Measurements from ENCODE around the gene PRKG1.

PRKG1 gene

DNA sequence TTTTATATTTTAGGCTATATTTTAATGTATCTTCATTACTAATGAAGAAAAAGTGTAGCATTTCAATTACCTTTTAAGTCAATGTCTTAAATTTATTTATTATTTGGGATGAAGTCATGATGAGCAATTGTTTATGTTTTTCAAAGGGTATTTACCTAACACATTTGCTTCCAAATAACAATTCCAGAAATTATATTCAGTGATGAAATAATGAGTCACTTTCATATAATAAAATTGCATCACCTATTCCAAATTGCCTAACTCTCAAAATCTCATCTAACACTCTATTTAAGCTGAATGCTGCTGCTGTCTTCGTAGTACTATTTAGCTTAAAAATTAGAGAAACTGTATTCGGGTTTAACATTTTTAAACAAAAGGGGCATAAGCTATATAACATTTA lies 97.7 kb downstream of the PRKG1 start:
- Histone ChIP-seq H3K36me3 (ENCODE audit: insufficient read depth, low read length) (no peaks in the 10 kb centered on the region), H3K9me3 (ENCODE audit: insufficient read depth, low read depth, low read length) (no peaks in the 10 kb centered on the region), H3K9ac (ENCODE audit: low read depth, low read length) (no peak overlapping the region), H3K4me1 (ENCODE audit: insufficient read depth, low read length) (peaks cover 15% of the 10 kb centered on the region), H3K4me3 (ENCODE audit: low read length) (no peak overlapping the region), H3K27ac (ENCODE audit: low read depth, low read length) (no peak overlapping the region), H3K27me3 (ENCODE audit: insufficient read depth, low read length) (no peaks in the 10 kb centered on the region)
- WGBS = 100% methylated on average over 1 of the region's 2 CpGs

- Histone ChIP-seq H3K36me3 (ENCODE audit: insufficient read depth, low read length) (no peaks in the 10 kb centered on the region), H3K27me3 (ENCODE audit: insufficient read depth, low read length) (no peaks in the 10 kb centered on the region), H3K27ac (ENCODE audit: low read depth, low read length) (no peak overlapping the region), H3K9ac (ENCODE audit: low read depth, low read length) (no peak overlapping the region), H3K4me1 (ENCODE audit: insufficient read depth, low read length) (no peaks in the 10 kb centered on the region), H3K9me3 (ENCODE audit: insufficient read depth, low read depth, low read length) (no peaks in the 10 kb centered on the region), H3K4me3 (ENCODE audit: low read length) (no peak overlapping the region)
These were observed 102.8 kb downstream of the PRKG1 start for GRCh38 chr10:51176976-51177695.

DNA sequence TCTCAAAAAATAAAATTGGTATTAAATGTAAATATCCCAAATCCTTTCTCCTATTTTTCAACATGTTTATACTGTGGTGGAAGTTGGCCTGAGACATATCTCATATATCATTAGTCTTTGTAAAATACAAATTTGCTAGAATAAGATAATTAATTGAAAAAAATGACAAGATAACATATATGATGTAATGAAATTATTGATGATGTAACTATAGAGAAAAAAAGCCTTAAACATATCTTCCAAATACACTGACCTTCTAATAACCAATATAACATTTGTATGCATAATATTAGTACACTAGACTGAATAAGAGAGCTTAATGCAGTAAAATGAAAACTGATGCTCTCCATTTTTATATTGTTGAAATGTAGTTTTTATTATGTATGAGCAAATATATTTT lies 104.3 kb downstream of the PRKG1 start:
- Histone ChIP-seq H3K36me3 (ENCODE audit: insufficient read depth, low read length) (no peaks in the 10 kb centered on the region), H3K9ac (ENCODE audit: low read depth, low read length) (no peak overlapping the region), H3K27ac (ENCODE audit: low read depth, low read length) (no peak overlapping the region), H3K27me3 (ENCODE audit: insufficient read depth, low read length) (no peaks in the 10 kb centered on the region), H3K4me1 (ENCODE audit: insufficient read depth, low read length) (no peaks in the 10 kb centered on the region), H3K9me3 (ENCODE audit: insufficient read depth, low read depth, low read length) (no peaks in the 10 kb centered on the region), H3K4me3 (ENCODE audit: low read length) (no peak overlapping the region)

- no peak overlapping the region for H3K27ac ChIP-seq (ENCODE audit: low read depth, low read length)
- H3K36me3 ChIP-seq (ENCODE audit: insufficient read depth, low read length) = no peaks in the 10 kb centered on the region
- no peak overlapping the region for H3K4me3 ChIP-seq (ENCODE audit: low read length)
- H3K9me3 ChIP-seq (ENCODE audit: insufficient read depth, low read depth, low read length) = no peaks in the 10 kb centered on the region
- H3K27me3 ChIP-seq (ENCODE audit: insufficient read depth, low read length) = no peaks in the 10 kb centered on the region
- WGBS = 96% methylated on average over 4 of the region's 4 CpGs
- H3K9ac ChIP-seq (ENCODE audit: low read depth, low read length) = no peak overlapping the region
- no peaks in the 10 kb centered on the region for H3K4me1 ChIP-seq (ENCODE audit: insufficient read depth, low read length)
These were observed 105.9 kb downstream of the PRKG1 start for GRCh38 chr10:51180141-51180540.

DNA sequence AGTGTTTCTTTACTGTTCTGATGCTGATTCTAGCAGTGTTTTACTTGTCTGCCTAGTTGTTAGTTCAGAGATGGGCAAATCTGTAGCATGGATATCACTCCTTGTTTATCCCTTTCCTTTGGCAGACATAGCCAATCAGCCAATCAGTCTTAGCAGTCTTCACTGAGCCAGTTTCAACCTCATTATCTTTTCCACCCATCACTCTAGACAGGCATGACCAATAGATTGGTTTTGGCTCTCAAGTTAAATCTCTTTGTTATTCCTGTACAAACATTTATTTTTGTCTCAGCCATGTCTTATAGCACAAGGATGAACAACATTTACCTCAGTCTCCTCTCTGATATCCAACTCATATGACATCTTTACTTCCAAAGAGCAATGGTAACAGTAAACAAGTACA lies 109.5 kb downstream of the PRKG1 start:
- no peak overlapping the region for H3K4me3 ChIP-seq (ENCODE audit: low read length)
- H3K27me3 ChIP-seq (ENCODE audit: insufficient read depth, low read length) = no peaks in the 10 kb centered on the region
- no peaks in the 10 kb centered on the region for H3K36me3 ChIP-seq (ENCODE audit: insufficient read depth, low read length)
- H3K9me3 ChIP-seq (ENCODE audit: insufficient read depth, low read depth, low read length) = no peaks in the 10 kb centered on the region
- no peaks in the 10 kb centered on the region for H3K4me1 ChIP-seq (ENCODE audit: insufficient read depth, low read length)
- H3K27ac ChIP-seq (ENCODE audit: low read depth, low read length) = no peak overlapping the region
- H3K9ac ChIP-seq (ENCODE audit: low read depth, low read length) = no peak overlapping the region

DNA sequence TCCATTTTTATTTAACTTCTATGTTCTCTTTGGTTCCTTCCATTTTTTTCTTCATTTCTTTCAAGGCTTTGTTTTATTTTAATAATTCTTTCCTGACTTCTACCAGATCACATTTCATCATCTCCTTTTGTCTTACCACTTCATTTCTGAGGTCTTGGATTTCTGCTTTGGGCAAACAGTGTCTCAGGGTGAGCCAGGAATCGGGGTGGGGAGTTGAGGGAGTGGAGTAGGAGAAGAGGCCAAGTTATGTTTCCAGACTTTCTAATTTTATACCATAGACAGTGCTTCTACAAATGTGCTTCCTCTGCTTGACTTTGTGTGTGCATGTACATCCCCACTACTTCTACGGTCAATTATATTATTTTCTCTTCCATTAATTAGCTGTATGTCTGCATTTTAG lies 112.1 kb downstream of the PRKG1 start:
- no peaks in the 10 kb centered on the region for H3K4me1 ChIP-seq (ENCODE audit: insufficient read depth, low read length)
- no peak overlapping the region for H3K9ac ChIP-seq (ENCODE audit: low read depth, low read length)
- no peaks in the 10 kb centered on the region for H3K9me3 ChIP-seq (ENCODE audit: insufficient read depth, low read depth, low read length)
- no peak overlapping the region for H3K27ac ChIP-seq (ENCODE audit: low read depth, low read length)
- no peak overlapping the region for H3K4me3 ChIP-seq (ENCODE audit: low read length)
- 98% methylated on average over 1 of the region's 2 CpGs for WGBS
- H3K36me3 ChIP-seq (ENCODE audit: insufficient read depth, low read length) = no peaks in the 10 kb centered on the region
- no peaks in the 10 kb centered on the region for H3K27me3 ChIP-seq (ENCODE audit: insufficient read depth, low read length)

- WGBS = 93% methylated on average over 2 of the region's 2 CpGs
- Histone ChIP-seq H3K4me1 (ENCODE audit: insufficient read depth, low read length) (no peaks in the 10 kb centered on the region), H3K36me3 (ENCODE audit: insufficient read depth, low read length) (no peaks in the 10 kb centered on the region), H3K27me3 (ENCODE audit: insufficient read depth, low read length) (no peaks in the 10 kb centered on the region), H3K27ac (ENCODE audit: low read depth, low read length) (no peak overlapping the region), H3K4me3 (ENCODE audit: low read length) (no peak overlapping the region), H3K9me3 (ENCODE audit: insufficient read depth, low read depth, low read length) (no peaks in the 10 kb centered on the region), H3K9ac (ENCODE audit: low read depth, low read length) (no peak overlapping the region)
These were observed 113.7 kb downstream of the PRKG1 start for GRCh38 chr10:51188008-51188407.

DNA sequence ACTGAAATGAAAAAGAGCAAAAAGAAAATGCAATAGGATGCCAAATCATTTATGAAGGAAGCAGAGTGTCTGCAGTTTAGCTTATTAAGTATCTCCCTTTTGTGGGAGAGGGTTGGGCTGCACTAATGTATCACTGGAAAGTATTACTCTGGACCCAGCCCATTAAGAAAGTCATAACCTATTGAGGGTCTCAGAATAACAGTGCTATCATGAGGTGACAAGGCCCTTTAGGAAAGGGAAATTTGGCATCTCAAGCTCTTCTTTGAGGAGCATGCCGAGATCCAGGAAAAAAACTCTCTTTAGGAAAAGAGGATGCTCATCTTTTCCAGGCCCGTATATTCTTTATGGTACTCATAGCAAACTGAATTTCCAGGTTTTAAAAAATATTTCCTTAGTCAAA lies 114.6 kb downstream of the PRKG1 start:
- H3K27me3 ChIP-seq (ENCODE audit: insufficient read depth, low read length) = no peaks in the 10 kb centered on the region

DNA sequence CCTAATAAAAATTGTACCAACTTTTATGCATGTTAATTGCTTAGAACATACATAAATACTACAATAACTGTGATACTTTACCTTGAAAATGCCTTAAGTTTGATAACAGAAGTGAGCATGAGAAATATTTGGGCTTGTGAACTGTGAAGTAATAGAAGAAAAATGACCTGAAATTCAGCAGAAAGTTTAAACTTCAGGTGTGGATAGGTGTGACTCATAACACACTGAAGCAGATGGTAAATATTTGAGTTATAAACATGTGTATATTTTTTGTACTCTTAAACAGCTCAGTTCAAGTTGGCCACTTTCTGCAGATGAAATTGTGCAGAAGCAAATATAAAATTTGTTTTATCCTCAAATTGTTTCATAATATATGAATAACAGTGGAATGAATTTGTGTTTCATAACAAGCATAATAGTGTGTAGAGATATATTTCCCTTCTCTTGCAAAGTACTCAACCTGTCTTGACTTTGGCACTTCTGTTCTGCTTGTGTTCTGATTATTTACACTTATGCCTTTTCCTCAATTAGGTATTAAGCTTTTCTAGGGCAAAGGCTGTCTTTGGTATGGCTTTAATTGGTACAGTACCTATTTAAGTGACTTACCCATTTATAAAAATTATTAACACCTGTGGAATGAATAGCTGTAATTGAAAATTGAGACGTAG lies 122.4 kb downstream of the PRKG1 start:
- 95% methylated on average over 1 of the region's 1 CpG for WGBS

More for the DNA sequence above, 114.6 kb downstream of the PRKG1 start:
- H3K9ac ChIP-seq (ENCODE audit: low read depth, low read length) = no peak overlapping the region
- H3K27ac ChIP-seq (ENCODE audit: low read depth, low read length) = no peak overlapping the region
- WGBS = 93% methylated on average over 2 of the region's 2 CpGs
- H3K36me3 ChIP-seq (ENCODE audit: insufficient read depth, low read length) = no peaks in the 10 kb centered on the region
- no peaks in the 10 kb centered on the region for H3K9me3 ChIP-seq (ENCODE audit: insufficient read depth, low read depth, low read length)
- no peaks in the 10 kb centered on the region for H3K4me1 ChIP-seq (ENCODE audit: insufficient read depth, low read length)
- no peak overlapping the region for H3K4me3 ChIP-seq (ENCODE audit: low read length)

DNA sequence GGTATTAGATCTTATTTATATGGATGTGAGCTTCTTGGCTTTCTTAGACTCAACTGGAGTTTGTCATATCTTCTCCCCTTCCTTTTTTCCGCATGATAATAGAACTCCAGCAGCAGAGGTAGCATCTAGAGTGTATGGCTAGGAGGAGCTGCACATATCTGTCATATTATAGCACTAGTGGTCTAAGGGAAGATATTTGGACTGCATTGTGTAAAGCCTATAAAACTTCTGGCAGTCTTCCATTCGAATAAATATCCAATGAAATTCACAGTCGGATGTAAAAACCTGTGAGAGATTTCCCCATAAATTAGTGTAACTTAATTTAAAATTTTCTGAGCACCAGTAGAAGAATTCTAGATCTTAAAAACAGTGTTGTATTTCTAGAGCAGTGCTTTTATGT lies 123.9 kb downstream of the PRKG1 start:
- H3K36me3 ChIP-seq (ENCODE audit: insufficient read depth, low read length) = no peaks in the 10 kb centered on the region
- no peaks in the 10 kb centered on the region for H3K27me3 ChIP-seq (ENCODE audit: insufficient read depth, low read length)
- WGBS = 100% methylated on average over 1 of the region's 3 CpGs
- no peak overlapping the region for H3K9ac ChIP-seq (ENCODE audit: low read depth, low read length)
- H3K4me3 ChIP-seq (ENCODE audit: low read length) = no peak overlapping the region
- H3K9me3 ChIP-seq (ENCODE audit: insufficient read depth, low read depth, low read length) = no peaks in the 10 kb centered on the region
- H3K27ac ChIP-seq (ENCODE audit: low read depth, low read length) = no peak overlapping the region
- peaks cover 2% of the 10 kb centered on the region for H3K4me1 ChIP-seq (ENCODE audit: insufficient read depth, low read length)

More for the DNA sequence above, 122.4 kb downstream of the PRKG1 start:
- Histone ChIP-seq H3K9me3 (ENCODE audit: insufficient read depth, low read depth, low read length) (no peaks in the 10 kb centered on the region), H3K27me3 (ENCODE audit: insufficient read depth, low read length) (no peaks in the 10 kb centered on the region), H3K4me3 (ENCODE audit: low read length) (no peak overlapping the region), H3K36me3 (ENCODE audit: insufficient read depth, low read length) (no peaks in the 10 kb centered on the region), H3K27ac (ENCODE audit: low read depth, low read length) (no peak overlapping the region), H3K9ac (ENCODE audit: low read depth, low read length) (no peak overlapping the region), H3K4me1 (ENCODE audit: insufficient read depth, low read length) (no peaks in the 10 kb centered on the region)

DNA sequence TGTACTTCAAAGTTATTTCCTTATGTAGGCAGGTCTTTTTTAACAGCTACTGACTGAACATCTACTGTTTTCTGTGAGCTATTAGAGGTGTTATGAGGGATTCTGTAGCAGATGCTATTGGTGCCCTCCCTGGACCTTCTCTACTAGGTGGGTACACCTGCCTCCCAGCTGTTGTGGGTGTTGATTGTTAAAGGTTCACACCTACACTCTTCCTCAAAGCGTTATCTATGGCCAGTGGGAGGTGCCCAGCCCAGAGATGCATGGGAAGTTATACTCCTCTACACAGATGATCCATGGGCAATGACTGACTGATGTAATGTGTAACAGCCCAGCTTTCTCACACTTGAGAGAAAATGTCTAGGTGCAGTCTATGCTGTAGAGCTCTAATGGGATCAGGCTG lies 127.7 kb downstream of the PRKG1 start:
- Histone ChIP-seq H3K4me1 (ENCODE audit: insufficient read depth, low read length) (peaks cover 18% of the 10 kb centered on the region), H3K9me3 (ENCODE audit: insufficient read depth, low read depth, low read length) (no peaks in the 10 kb centered on the region), H3K9ac (ENCODE audit: low read depth, low read length) (no peak overlapping the region), H3K4me3 (ENCODE audit: low read length) (no peak overlapping the region), H3K27ac (ENCODE audit: low read depth, low read length) (no peak overlapping the region), H3K27me3 (ENCODE audit: insufficient read depth, low read length) (no peaks in the 10 kb centered on the region), H3K36me3 (ENCODE audit: insufficient read depth, low read length) (no peaks in the 10 kb centered on the region)
- 86% methylated on average over 1 of the region's 1 CpG for WGBS

Measured in HUES64 (cell line).